ENCODE results near the gene TMOD3. TPM values are rescaled to one million over a fixed set of nuclear protein-coding genes. Genes with fewer than 3 reads are reported as not detected.

Gene TMOD3
- total RNA-seq, 1 experiment from 2014 or later: 54.4 TPM

GRCh38 chr15:51842265-51842664, 12.8 kb downstream of the TMOD3 start:
- no TSS peak for BruUV-seq (replicated peaks)
- CTCF ChIA-PET: no interaction called here
- H3K27me3 ChIP-seq (replicated peaks; ENCODE audit: control insufficient read depth, insufficient read depth, low read length): no peaks in the 10 kb centered on the region
- TF ChIP-seq CTCF (IDR thresholded peaks at IDR 0.05; ENCODE audit: insufficient read depth in 1 of 2, low read depth in 1 of 2, low read length in 1 of 2, severe bottlenecking in 1 of 2, unreplicated experiment in 1 of 2): no peak
- POLR2A ChIA-PET: interaction anchor here (0.6 kb wide), 1 partner anchor 83 kb away, joined by 3 read pairs; no protein-coding TSS in a partner anchor
- no peaks in the 10 kb centered on the region for H3K9me3 ChIP-seq
- H3K27me3 Mint-ChIP-seq (ENCODE audit: insufficient read depth, unreplicated experiment): no peaks in the 10 kb centered on the region
- no peak overlapping the region for H3K4me3 Mint-ChIP-seq (ENCODE audit: unreplicated experiment)
- intact Hi-C loops (cut with micrococcal nuclease; ENCODE audit: unreplicated experiment): loop anchor here (2.0 kb wide), 2 partner anchors 13 to 33 kb away; partner anchors contain the start of gene TMOD3
- H3K4me3 ChIP-seq (ENCODE audit: low read depth, low read length): no peak overlapping the region
- peaks cover 55% of the 10 kb centered on the region for H3K4me1 ChIP-seq
- H3K36me3 ChIP-seq (ENCODE audit: control insufficient read depth, insufficient read depth, low read length): no peaks in the 10 kb centered on the region
- H3K4me1 Mint-ChIP-seq (ENCODE audit: low read depth, unreplicated experiment): peaks cover 44% of the 10 kb centered on the region
- no peak for DNase-seq
- H3K27ac Mint-ChIP-seq (ENCODE audit: unreplicated experiment): peak overlapping the region; percentile 83
- peaks cover 7% of the 10 kb centered on the region for H3K36me3 Mint-ChIP-seq (ENCODE audit: insufficient read depth, unreplicated experiment)
- H3K9me3 Mint-ChIP-seq (ENCODE audit: unreplicated experiment): no peaks in the 10 kb centered on the region

- H3K36me3 Mint-ChIP-seq (ENCODE audit: insufficient read depth, unreplicated experiment): peaks cover 7% of the 10 kb centered on the region
- BruUV-seq (replicated peaks): no TSS peak
- no peaks in the 10 kb centered on the region for H3K9me3 ChIP-seq
- peaks cover 36% of the 10 kb centered on the region for H3K4me1 Mint-ChIP-seq (ENCODE audit: low read depth, unreplicated experiment)
- H3K9me3 Mint-ChIP-seq (ENCODE audit: unreplicated experiment): no peaks in the 10 kb centered on the region
- peaks cover 55% of the 10 kb centered on the region for H3K4me1 ChIP-seq
- intact Hi-C loops (cut with micrococcal nuclease; ENCODE audit: unreplicated experiment): loop anchor here (1.0 to 2.0 kb wide), 4 partner anchors 11 to 64 kb away; partner anchors contain the start of gene TMOD3
- ChIA-PET CTCF (no interaction called here), POLR2A (interaction anchor here (0.5 to 1.0 kb wide), 3 partner anchors 13 to 83 kb away, joined by 3 to 9 read pairs (median 5); partner anchors contain the start of gene TMOD3)
- no peaks in the 10 kb centered on the region for H3K27me3 Mint-ChIP-seq (ENCODE audit: insufficient read depth, unreplicated experiment)
- H3K4me3 ChIP-seq (ENCODE audit: low read depth, low read length): no peak overlapping the region
- H3K36me3 ChIP-seq (ENCODE audit: control insufficient read depth, insufficient read depth, low read length): no peaks in the 10 kb centered on the region
- H3K27ac Mint-ChIP-seq (ENCODE audit: unreplicated experiment): peak overlapping the region; percentile 83
- H3K27me3 ChIP-seq (replicated peaks; ENCODE audit: control insufficient read depth, insufficient read depth, low read length): no peaks in the 10 kb centered on the region
- H3K4me3 Mint-ChIP-seq (ENCODE audit: unreplicated experiment): peak overlapping the region; percentile 61
- no peak for TF ChIP-seq CTCF (IDR thresholded peaks at IDR 0.05; ENCODE audit: insufficient read depth in 1 of 2, low read depth in 1 of 2, low read length in 1 of 2, severe bottlenecking in 1 of 2, unreplicated experiment in 1 of 2)
- peak; percentile 58 to 63 for DNase-seq
Measured at GRCh38 chr15:51842852-51843737, 13.6 kb downstream of the TMOD3 start.

GRCh38 chr15:51844747-51845426, 15.4 kb downstream of the TMOD3 start:
- Mint-ChIP-seq H3K27me3 (ENCODE audit: insufficient read depth, unreplicated experiment) (no peaks in the 10 kb centered on the region), H3K36me3 (ENCODE audit: insufficient read depth, unreplicated experiment) (peaks cover 17% of the 10 kb centered on the region), H3K4me1 (ENCODE audit: low read depth, unreplicated experiment) (peaks cover 34% of the 10 kb centered on the region), H3K27ac (ENCODE audit: unreplicated experiment) (peak overlapping the region; percentile 62), H3K4me3 (ENCODE audit: unreplicated experiment) (no peak overlapping the region), H3K9me3 (ENCODE audit: unreplicated experiment) (no peaks in the 10 kb centered on the region)
- POLR2A ChIA-PET: interaction anchor here (1.1 kb wide), 1 partner anchor 15 kb away, joined by 3 read pairs; the partner anchor contains the start of gene TMOD3
- BruUV-seq (replicated peaks): no TSS peak
- no peaks in the 10 kb centered on the region for H3K9me3 ChIP-seq
- H3K27me3 ChIP-seq (replicated peaks; ENCODE audit: control insufficient read depth, insufficient read depth, low read length): no peaks in the 10 kb centered on the region
- H3K4me1 ChIP-seq: peaks cover 55% of the 10 kb centered on the region
- intact Hi-C loops (cut with micrococcal nuclease; ENCODE audit: unreplicated experiment): no loop called here
- H3K36me3 ChIP-seq (ENCODE audit: control insufficient read depth, insufficient read depth, low read length): no peaks in the 10 kb centered on the region
- CTCF ChIA-PET: no interaction called here
- no peak for TF ChIP-seq CTCF (IDR thresholded peaks at IDR 0.05; ENCODE audit: insufficient read depth in 1 of 2, low read depth in 1 of 2, low read length in 1 of 2, severe bottlenecking in 1 of 2, unreplicated experiment in 1 of 2)
- DNase-seq: no peak
- no peak overlapping the region for H3K4me3 ChIP-seq (ENCODE audit: low read depth, low read length)

Data from Caco-2 (cell line).